CD8-positive, alpha-beta memory T cell (primary cell): Measurements from ENCODE around the gene HBZ. TPM values are rescaled to one million over a fixed set of nuclear protein-coding genes. Genes with fewer than 3 reads are reported as not detected.
"Not testable (repeated sequence)": the region's sequence is repeated elsewhere in the genome, so short reads cannot be mapped to it uniquely, and the experiment has no call there.

ENCODE experiments used
- CTCF ChIA-PET: fragments of 350-600 bp; sonication (Branson Sonifier 250); formaldehyde crosslinking; loops from one replicate; lab custom pipeline; 2021; ENCODE audit warnings: antibody characterized with exemption; lab: Charles Lee
- POLR2A ChIA-PET: fragments of 350-600 bp; sonication (Branson Sonifier 250); formaldehyde crosslinking; loops from one replicate; lab custom pipeline; 2021; ENCODE audit warnings: antibody characterized with exemption; lab: Charles Lee
- DNase-seq, 5 donors: peaks; one replicate each; pipeline versions ENCODE4 v3.0.0 to v3.0.0-alpha.2; 2020 to 2022; ENCODE audit warnings: mixed read lengths in 1 of 5
- H3K27ac ChIP-seq: one replicate; pipeline ENCODE4 v1.7.0; 2013; ENCODE audit warnings: low read depth, mild to moderate bottlenecking, low read length, moderate library complexity
- H3K27me3 ChIP-seq: 2 replicates; pipeline ENCODE4 v1.7.0; 2013; ENCODE audit warnings: low read length, mild to moderate bottlenecking; ENCODE audit not compliant: insufficient read depth, poor library complexity, severe bottlenecking
- H3K36me3 ChIP-seq: 2 replicates; pipeline ENCODE4 v1.7.0; 2013; ENCODE audit warnings: mild to moderate bottlenecking, low read length, moderate library complexity; ENCODE audit not compliant: insufficient read depth
- H3K4me1 ChIP-seq: 2 replicates; pipeline ENCODE4 v1.7.0; 2013; ENCODE audit warnings: mild to moderate bottlenecking, low read length, moderate library complexity; ENCODE audit not compliant: insufficient read depth
- H3K4me3 ChIP-seq: 2 replicates; pipeline ENCODE4 v1.7.0; 2013; ENCODE audit warnings: mild to moderate bottlenecking, low read length
- H3K9me3 ChIP-seq: 2 replicates; pipeline ENCODE4 v1.7.0; 2013; ENCODE audit warnings: mild to moderate bottlenecking, low read length
- H3K27ac Mint-ChIP-seq, 8 donors: one replicate each; pipeline ENCODE4 v1.8.0; 2020 to 2021; ENCODE audit warnings: mixed read lengths in 8 of 8, mild to moderate bottlenecking in 6 of 8, inconsistent platforms in 3 of 8, moderate library complexity in 3 of 8
- H3K27me3 Mint-ChIP-seq, 2 donors: one replicate each; pipeline ENCODE4 v1.8.0; 2020 to 2021; ENCODE audit warnings: mixed read lengths in 2 of 2, mild to moderate bottlenecking in 1 of 2, moderate library complexity in 1 of 2
- H3K36me3 Mint-ChIP-seq, 3 donors: one replicate each; pipeline ENCODE4 v1.8.0; 2020 to 2021; ENCODE audit warnings: mixed read lengths in 3 of 3, inconsistent platforms in 1 of 3, mild to moderate bottlenecking in 1 of 3
- H3K4me1 Mint-ChIP-seq, 3 donors: one replicate each; pipeline ENCODE4 v1.8.0; 2020 to 2021; ENCODE audit warnings: mixed read lengths in 3 of 3, inconsistent platforms in 1 of 3, mild to moderate bottlenecking in 1 of 3
- H3K4me3 Mint-ChIP-seq, 7 donors: one replicate each; pipeline ENCODE4 v1.8.0; 2020 to 2021; ENCODE audit warnings: mixed read lengths in 7 of 7, mild to moderate bottlenecking in 6 of 7, moderate library complexity in 4 of 7, inconsistent platforms in 2 of 7
- H3K9me3 Mint-ChIP-seq, 5 donors: one replicate each; pipeline ENCODE4 v1.8.0; 2020 to 2022; ENCODE audit warnings: mixed read lengths in 5 of 5, mild to moderate bottlenecking in 3 of 5, moderate library complexity in 2 of 5, inconsistent platforms in 1 of 5
- polyA plus RNA-seq: library from polyadenylated mRNA; unstranded; fragments of 300-500 nt; fragmentation: Illumina TruSeq; gene quantifications from one replicate; pipeline ENCODE4 v1.2.3, GENCODE V29; 2021
- total RNA-seq, 2 experiments: library from RNA; stranded (reverse); gene quantifications; one replicate each; pipeline ENCODE4 v1.2.3, GENCODE V29; 2021

Gene HBZ
- total and polyA plus RNA-seq, 3 experiments from 2014 or later = not detected

DNA sequence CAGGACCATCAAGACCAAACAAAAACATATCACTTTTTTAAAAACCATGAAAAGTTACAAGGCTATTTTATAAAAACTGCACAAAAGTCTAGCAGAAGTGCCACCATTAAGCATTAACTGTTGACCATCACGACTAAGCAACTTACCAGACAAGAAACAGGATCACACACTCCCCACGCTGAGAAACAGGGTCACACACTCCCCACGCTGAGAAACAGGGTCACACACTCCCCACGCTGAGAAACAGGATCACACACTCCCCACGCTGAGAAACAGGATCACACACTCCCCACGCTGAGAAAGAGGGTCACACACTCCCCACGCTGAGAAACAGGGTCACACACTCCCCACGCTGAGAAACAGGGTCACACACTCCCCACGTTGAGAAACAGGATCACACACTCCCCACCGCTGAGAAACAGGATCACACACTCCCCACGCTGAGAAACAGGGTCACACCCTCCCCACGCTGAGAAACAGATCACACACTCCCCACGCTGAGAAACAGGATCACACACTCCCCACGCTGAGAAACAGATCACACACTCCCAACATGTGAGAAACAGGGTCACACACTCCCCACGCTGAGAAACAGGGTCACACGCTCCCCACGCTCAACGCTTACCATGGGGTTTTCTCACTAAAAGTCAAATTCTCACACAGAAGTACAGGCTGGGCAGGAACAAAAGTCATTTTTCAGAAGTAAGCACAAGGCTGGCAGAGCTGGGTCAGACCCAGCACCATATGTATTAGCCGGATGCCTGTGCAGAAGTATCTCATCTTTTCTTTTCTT lies 28.7 kb upstream of the HBZ start:
- peak overlapping the region; percentile 69 to 98 (median 85) for H3K27ac Mint-ChIP-seq
- CTCF ChIA-PET = interaction anchor here (1.3 to 1.7 kb wide), 3 partner anchors 14 to 238 kb away, joined by 3 to 6 read pairs (median 4); no protein-coding TSS in a partner anchor
- H3K27ac ChIP-seq = peak overlapping the region; percentile 47

DNA sequence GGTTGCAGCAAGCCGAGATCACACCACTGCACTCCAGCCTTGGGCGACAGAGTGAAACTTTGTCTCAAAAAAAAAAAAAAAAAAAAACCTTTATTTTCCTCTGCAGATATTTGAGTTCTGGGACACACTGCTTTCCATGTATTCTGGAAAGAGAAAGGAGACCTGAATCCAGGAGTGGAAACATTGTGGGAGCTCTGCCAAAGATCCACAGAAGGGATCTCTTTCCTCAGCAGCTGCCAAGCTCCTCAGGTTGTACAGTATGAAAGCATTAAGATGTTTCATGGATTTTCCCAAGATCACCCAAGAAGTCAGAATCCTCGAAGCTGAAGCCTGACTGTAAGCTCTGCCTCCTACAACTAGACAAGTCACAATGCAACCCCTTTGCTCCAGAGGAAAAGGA lies 27.4 kb upstream of the HBZ start:
- CTCF ChIA-PET = interaction anchor here (1.3 to 1.7 kb wide), 2 partner anchors 12 to 18 kb away, joined by 4 to 6 read pairs; no protein-coding TSS in a partner anchor
- Mint-ChIP-seq H3K4me1 (peaks cover 25 to 34% (median 26%) of the 10 kb centered on the region in 3 donors), H3K27ac (peak overlapping the region in 1 of 8 donors; percentile 98), H3K36me3 (peaks cover 0 to 27% (median 3%) of the 10 kb centered on the region in 3 donors), H3K27me3 (no peaks in the 10 kb centered on the region), H3K9me3 (no peaks in the 10 kb centered on the region), H3K4me3 (no peak overlapping the region)
- H3K4me1 ChIP-seq = no peaks in the 10 kb centered on the region
- H3K9me3 ChIP-seq = no peaks in the 10 kb centered on the region
- no peak overlapping the region for H3K27ac ChIP-seq
- no peak overlapping the region for H3K4me3 ChIP-seq
- POLR2A ChIA-PET = no interaction called here
- no peak for DNase-seq
- H3K27me3 ChIP-seq = no peaks in the 10 kb centered on the region
- no peaks in the 10 kb centered on the region for H3K36me3 ChIP-seq

More for the DNA sequence above, 28.7 kb upstream of the HBZ start:
- H3K36me3 ChIP-seq, H3K9me3 ChIP-seq, POLR2A ChIA-PET, H3K4me3 ChIP-seq, H3K27me3 Mint-ChIP-seq, H3K27me3 ChIP-seq, H3K4me1 ChIP-seq, H3K9me3 Mint-ChIP-seq: not testable (repeated sequence)
- H3K4me3 Mint-ChIP-seq = peak overlapping the region in 5 of 7 donors; percentile 12 to 63 (median 30)
- peaks cover 0 to 20% (median 3%) of the 10 kb centered on the region in 3 donors for H3K36me3 Mint-ChIP-seq
- peaks cover 13 to 22% (median 14%) of the 10 kb centered on the region in 3 donors for H3K4me1 Mint-ChIP-seq
- peak in 2 of 5 donors; percentile 8 to 16 for DNase-seq

DNA sequence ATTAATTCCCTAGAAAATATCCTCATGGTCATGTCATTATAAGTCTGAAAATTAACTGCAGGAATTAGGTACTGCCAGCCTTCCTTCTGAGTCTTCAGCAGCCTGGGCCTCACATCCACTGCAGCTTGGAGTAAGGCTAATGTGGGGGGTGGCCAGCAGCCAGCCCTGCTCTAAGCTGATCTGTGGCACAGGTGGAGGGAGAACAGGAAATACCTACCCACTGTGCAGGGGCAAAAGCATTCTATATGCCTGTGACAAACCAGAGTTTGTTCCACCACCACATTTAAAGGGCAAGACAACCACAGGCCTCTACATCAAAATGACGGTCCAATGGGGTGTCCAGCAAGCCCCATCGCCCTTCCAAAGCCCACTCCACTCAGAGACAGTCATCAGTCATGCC lies 23.4 kb upstream of the HBZ start:
- POLR2A ChIA-PET = no interaction called here
- Mint-ChIP-seq H3K27me3 (no peaks in the 10 kb centered on the region), H3K27ac (peak overlapping the region in 6 of 8 donors; percentile 57 to 91 (median 76)), H3K9me3 (no peaks in the 10 kb centered on the region), H3K4me1 (peaks cover 23 to 42% (median 28%) of the 10 kb centered on the region in 3 donors), H3K4me3 (peak overlapping the region in 2 of 7 donors; percentile 58 to 68), H3K36me3 (peaks cover 0 to 22% (median 4%) of the 10 kb centered on the region in 3 donors)
- H3K4me1 ChIP-seq = no peaks in the 10 kb centered on the region
- H3K27me3 ChIP-seq = no peaks in the 10 kb centered on the region
- H3K9me3 ChIP-seq = no peaks in the 10 kb centered on the region
- CTCF ChIA-PET = interaction anchor here (0.7 to 1.8 kb wide), 3 partner anchors 22 to 53 kb away, joined by 3 to 4 read pairs (median 3); no protein-coding TSS in a partner anchor
- no peaks in the 10 kb centered on the region for H3K36me3 ChIP-seq
- no peak overlapping the region for H3K4me3 ChIP-seq
- no peak for DNase-seq
- no peak overlapping the region for H3K27ac ChIP-seq

GRCh38 chr16:130533-131173 lies 21.8 kb upstream of the HBZ start:
- DNase-seq = no peak
- H3K27me3 Mint-ChIP-seq = no peaks in the 10 kb centered on the region
- ChIA-PET POLR2A (interaction anchor here (0.6 kb wide), 1 partner anchor 24 kb away, joined by 3 read pairs; no protein-coding TSS in a partner anchor), CTCF (interaction anchor here (1.6 kb wide), 1 partner anchor 51 kb away, joined by 4 read pairs; no protein-coding TSS in a partner anchor)
- H3K9me3 Mint-ChIP-seq = no peaks in the 10 kb centered on the region
- Histone ChIP-seq H3K9me3 (no peaks in the 10 kb centered on the region), H3K36me3 (no peaks in the 10 kb centered on the region), H3K27ac (no peak overlapping the region), H3K27me3 (no peaks in the 10 kb centered on the region), H3K4me1 (no peaks in the 10 kb centered on the region), H3K4me3 (no peak overlapping the region)
- peak overlapping the region in 2 of 8 donors; percentile 12 to 75 for H3K27ac Mint-ChIP-seq
- H3K4me3 Mint-ChIP-seq = no peak overlapping the region
- peaks cover 29 to 50% (median 33%) of the 10 kb centered on the region in 3 donors for H3K4me1 Mint-ChIP-seq
- peaks cover 0 to 19% (median 4%) of the 10 kb centered on the region in 3 donors for H3K36me3 Mint-ChIP-seq

DNA sequence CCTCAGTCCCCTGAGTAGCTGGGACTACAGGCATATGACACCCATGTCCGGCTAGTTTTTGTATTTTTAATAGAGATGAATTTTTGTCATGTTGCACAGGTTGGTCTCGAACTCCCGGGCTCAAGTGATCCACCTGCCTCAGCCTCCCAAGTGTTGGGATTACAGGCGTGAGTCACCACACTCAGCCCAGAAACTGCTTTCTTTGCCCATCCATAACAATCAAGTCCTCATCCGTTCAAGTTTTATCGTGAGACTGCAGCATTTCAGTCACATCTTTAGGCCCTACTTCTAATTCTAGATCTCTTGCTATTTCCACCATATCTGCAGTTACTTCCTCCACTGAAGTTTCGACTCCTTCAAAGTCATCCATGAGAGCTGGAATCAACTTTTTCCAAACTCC lies 20.3 kb upstream of the HBZ start:
- peak overlapping the region in 1 of 7 donors; percentile 28 for H3K4me3 Mint-ChIP-seq
- H3K27me3 Mint-ChIP-seq = no peaks in the 10 kb centered on the region
- peak overlapping the region in 5 of 8 donors; percentile 16 to 74 (median 47) for H3K27ac Mint-ChIP-seq
- H3K27me3 ChIP-seq = no peaks in the 10 kb centered on the region
- H3K9me3 Mint-ChIP-seq = no peaks in the 10 kb centered on the region
- no peak overlapping the region for H3K4me3 ChIP-seq
- ChIA-PET CTCF (interaction anchor here (0.7 to 1.6 kb wide), 3 partner anchors 14 to 759 kb away, joined by 3 to 4 read pairs (median 3); no protein-coding TSS in a partner anchor), POLR2A (no interaction called here)
- peaks cover under 1% of the 10 kb centered on the region for H3K4me1 ChIP-seq
- peaks cover 35 to 56% (median 44%) of the 10 kb centered on the region in 3 donors for H3K4me1 Mint-ChIP-seq
- no peak overlapping the region for H3K27ac ChIP-seq
- no peaks in the 10 kb centered on the region for H3K36me3 ChIP-seq
- DNase-seq = no peak
- H3K9me3 ChIP-seq = no peaks in the 10 kb centered on the region
- H3K36me3 Mint-ChIP-seq = peaks cover 0 to 19% (median 4%) of the 10 kb centered on the region in 3 donors

DNA sequence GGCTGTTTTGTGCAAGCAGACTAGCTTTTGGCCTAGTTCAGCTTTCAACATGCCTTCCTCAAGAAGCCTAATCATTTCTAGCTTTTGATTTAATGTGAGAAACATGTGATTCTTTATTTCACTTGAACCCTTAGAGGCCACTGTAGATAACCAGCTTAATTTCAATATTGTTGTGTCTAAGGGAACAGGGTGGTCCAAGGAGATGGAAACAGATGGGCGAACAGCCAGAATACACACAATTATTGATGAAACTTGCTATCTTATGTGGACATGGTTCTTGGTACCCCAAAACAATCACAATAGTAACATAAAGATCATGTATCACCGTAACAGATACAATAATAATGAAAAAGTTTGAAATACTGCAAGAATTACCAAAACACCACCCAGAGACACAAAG lies 18.7 kb upstream of the HBZ start:
- Mint-ChIP-seq H3K9me3 (no peaks in the 10 kb centered on the region), H3K27ac (no peak overlapping the region), H3K36me3 (peaks cover 0 to 23% (median 4%) of the 10 kb centered on the region in 3 donors), H3K27me3 (no peaks in the 10 kb centered on the region), H3K4me1 (peaks cover 39 to 62% (median 51%) of the 10 kb centered on the region in 3 donors), H3K4me3 (peak overlapping the region in 1 of 7 donors; percentile 43)
- POLR2A ChIA-PET = no interaction called here
- CTCF ChIA-PET = interaction anchor here (0.7 to 1.7 kb wide), 3 partner anchors 16 to 229 kb away, joined by 3 to 5 read pairs (median 4); no protein-coding TSS in a partner anchor
- Histone ChIP-seq H3K27ac (no peak overlapping the region), H3K4me1 (peaks cover 8% of the 10 kb centered on the region), H3K9me3 (no peaks in the 10 kb centered on the region), H3K36me3 (no peaks in the 10 kb centered on the region), H3K27me3 (no peaks in the 10 kb centered on the region), H3K4me3 (no peak overlapping the region)
- no peak for DNase-seq

- no peaks in the 10 kb centered on the region for H3K9me3 Mint-ChIP-seq
- DNase-seq = peak in 4 of 5 donors; percentile 14 to 29 (median 16)
- ChIA-PET CTCF (interaction anchor here (1.4 kb wide), 1 partner anchor 14 kb away, joined by 4 read pairs; no protein-coding TSS in a partner anchor), POLR2A (no interaction called here)
- peak overlapping the region in 5 of 8 donors; percentile 43 to 94 (median 72) for H3K27ac Mint-ChIP-seq
- Histone ChIP-seq H3K4me1 (peaks cover 8% of the 10 kb centered on the region), H3K36me3 (no peaks in the 10 kb centered on the region), H3K4me3 (peak overlapping the region; percentile 37), H3K9me3 (no peaks in the 10 kb centered on the region), H3K27me3 (no peaks in the 10 kb centered on the region), H3K27ac (peak overlapping the region; percentile 47)
- H3K4me3 Mint-ChIP-seq = peak overlapping the region; percentile 73 to 90 (median 82)
- peaks cover 25 to 35% (median 33%) of the 10 kb centered on the region in 3 donors for H3K4me1 Mint-ChIP-seq
- H3K36me3 Mint-ChIP-seq = peaks cover 0 to 11% (median 2%) of the 10 kb centered on the region in 3 donors
- H3K27me3 Mint-ChIP-seq = no peaks in the 10 kb centered on the region
Observed at GRCh38 chr16:138049-138417, 14.4 kb upstream of the HBZ start.
